K562 (cell line): ENCODE measurements around the gene RNF41. TPM values are rescaled to one million over a fixed set of nuclear protein-coding genes. Genes with fewer than 3 reads are reported as not detected.

Experiments used
- MCM2 ChIP-seq: fragments of 450-650 bp; IDR thresholded peaks from 2 replicates; pipeline ENCODE4 v1.6.1; 2017; ENCODE audit warnings: low read depth, mild to moderate bottlenecking
- MXD1 ChIP-seq: fragments of 250-450 bp; sonication (Bioruptor Pico); IDR thresholded peaks from 2 replicates; pipeline ENCODE4 v1.8.0; 2021; ENCODE audit warnings: borderline replicate concordance, mild to moderate bottlenecking, moderate library complexity; ENCODE audit not compliant: poor library complexity, severe bottlenecking
- PBX2 ChIP-seq, 2 experiments: IDR thresholded peaks in 1 of 2; conservative IDR thresholded peaks in 1 of 2; 2 replicates each; pipeline ENCODE4 v1.6.1; 2016; ENCODE audit warnings: low read depth in 2 of 2, mild to moderate bottlenecking in 1 of 2, missing compliant biosample characterization in 1 of 2, missing genetic modification characterization in 1 of 2, moderate library complexity in 1 of 2
- PHTF2 ChIP-seq: fragments of 250-450 bp; sonication (Bioruptor Pico); IDR thresholded peaks from 2 replicates; pipeline ENCODE4 v1.5.0; 2021; ENCODE audit warnings: mild to moderate bottlenecking
- POLR2G ChIP-seq: fragments of 200-400 bp; formaldehyde crosslinking; IDR thresholded peaks from 2 replicates; pipeline ENCODE4 v1.6.1; 2017; ENCODE audit warnings: low read depth, mild to moderate bottlenecking, antibody characterized with exemption, low read length, moderate library complexity
- PRDM10 ChIP-seq: fragments of 450-650 bp; IDR thresholded peaks from 2 replicates; pipeline ENCODE4 v1.6.1; 2018; ENCODE audit not compliant: partially characterized antibody
- RBM22 ChIP-seq: fragments of 200-400 bp; formaldehyde crosslinking; IDR thresholded peaks from 2 replicates; pipeline ENCODE4 v1.6.1; 2018; ENCODE audit warnings: low read length, low read depth; ENCODE audit not compliant: poor library complexity, severe bottlenecking
- USF1 ChIP-seq: sonication (generic); formaldehyde crosslinking; IDR thresholded peaks from 2 replicates; pipeline ENCODE4 v1.9.0; 2022; ENCODE audit warnings: mild to moderate bottlenecking, missing genetic modification reagents
- polyA plus RNA-seq, 8 experiments: library from polyadenylated mRNA; depleted of rRNA in 4 of 8; stranded (reverse) in 5 of 8; unstranded in 3 of 8; fragments of >200 nt; fragmentation: Nextera tagmentation in 2 of 8; fragmentation: Illumina TruSeq in 1 of 8; extraction: Ambion mirVana in 2 of 8; extraction: Trizol in 1 of 8; gene quantifications; 2 replicates each; pipeline versions ENCODE4 v1.2.1 to v1.2.3, GENCODE V29; 2011 to 2014; ENCODE audit warnings: inconsistent platforms in 1 of 8, missing spikeins in 1 of 8
- total RNA-seq, 7 experiments: library from RNA; depleted of rRNA in 6 of 7; stranded (reverse); fragments of >200 nt in 6 of 7; fragmentation: Illumina TruSeq in 2 of 7; extraction: Trizol in 2 of 7; gene quantifications; 2 replicates each; pipeline versions ENCODE4 v1.2.1 to v1.2.3, GENCODE V29; 2011 to 2021; ENCODE audit warnings: low replicate concordance in 1 of 7

Gene RNF41
- total and polyA plus RNA-seq, 9 of the 15 experiments (the other 6 are each of a cell fraction or from before 2014, with no cell fraction given): 28.2 to 46.8 (median 33.8) TPM

- TF ChIP-seq USF1 (CRISPR knock-in tag) (no peak), MXD1 (CRISPR knock-in tag) (no peak), PBX2 (CRISPR knock-in tag; IDR thresholded peaks at IDR 0.05; ENCODE audit: low read depth) (no peak), PBX2 (tag; conservative IDR thresholded peaks at IDR 0.05; ENCODE audit: low read depth) (no peak), PRDM10 (no peak), PHTF2 (no peak), MCM2 (no peak), POLR2G (peak; percentile 26; the same call in 1 of the 2 replicates), RBM22 (no peak)
Observed at GRCh38 chr12:56242986-56243385, 21.3 kb upstream of the RNF41 start (continued).
